Measurements from ENCODE around the gene CSMD2.

GRCh38 chr1:34029515-34029914, 135.5 kb downstream of the CSMD2 start:
- no peak for TF ChIP-seq NFYB (CRISPR knock-in tag; conservative IDR thresholded peaks at IDR 0.05; ENCODE audit: low read depth)
- TF ChIP-seq ATF2 (CRISPR knock-in tag; IDR thresholded peaks at IDR 0.05; ENCODE audit: borderline replicate concordance, low read depth), result no peak
- TF ChIP-seq FOXP1 (CRISPR knock-in tag; IDR thresholded peaks at IDR 0.05; ENCODE audit: borderline replicate concordance), result no peak
- TF ChIP-seq, protein P1, sequence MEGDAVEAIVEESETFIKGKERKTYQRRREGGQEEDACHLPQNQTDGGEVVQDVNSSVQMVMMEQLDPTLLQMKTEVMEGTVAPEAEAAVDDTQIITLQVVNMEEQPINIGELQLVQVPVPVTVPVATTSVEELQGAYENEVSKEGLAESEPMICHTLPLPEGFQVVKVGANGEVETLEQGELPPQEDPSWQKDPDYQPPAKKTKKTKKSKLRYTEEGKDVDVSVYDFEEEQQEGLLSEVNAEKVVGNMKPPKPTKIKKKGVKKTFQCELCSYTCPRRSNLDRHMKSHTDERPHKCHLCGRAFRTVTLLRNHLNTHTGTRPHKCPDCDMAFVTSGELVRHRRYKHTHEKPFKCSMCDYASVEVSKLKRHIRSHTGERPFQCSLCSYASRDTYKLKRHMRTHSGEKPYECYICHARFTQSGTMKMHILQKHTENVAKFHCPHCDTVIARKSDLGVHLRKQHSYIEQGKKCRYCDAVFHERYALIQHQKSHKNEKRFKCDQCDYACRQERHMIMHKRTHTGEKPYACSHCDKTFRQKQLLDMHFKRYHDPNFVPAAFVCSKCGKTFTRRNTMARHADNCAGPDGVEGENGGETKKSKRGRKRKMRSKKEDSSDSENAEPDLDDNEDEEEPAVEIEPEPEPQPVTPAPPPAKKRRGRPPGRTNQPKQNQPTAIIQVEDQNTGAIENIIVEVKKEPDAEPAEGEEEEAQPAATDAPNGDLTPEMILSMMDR (IDR thresholded peaks at IDR 0.05), result no peak
- TF ChIP-seq CREB1 (CRISPR knock-in tag; IDR thresholded peaks at IDR 0.05), result no peak

Data from WTC11 (cell line).